Mesendoderm (in vitro differentiated cells): ENCODE results near the gene TDRD12.
"Not testable (repeated sequence)": the region's sequence is repeated elsewhere in the genome, so short reads cannot be mapped to it uniquely, and the experiment has no call there.

Source experiments
- DNase-seq: peaks from one replicate; pipeline ENCODE4 v3.0.0; 2013
- H2AK5ac ChIP-seq: 2 replicates; pipeline ENCODE4 v1.6.1; 2013; ENCODE audit warnings: low read length, inconsistent platforms
- H2BK120ac ChIP-seq: 2 replicates; pipeline ENCODE4 v1.6.1; 2013; ENCODE audit warnings: low read depth, mild to moderate bottlenecking, low read length, moderate library complexity, mixed read lengths
- H2BK15ac ChIP-seq: replicated peaks from 2 replicates; pipeline ENCODE4 v1.6.1; 2013; ENCODE audit warnings: low read depth, mild to moderate bottlenecking, moderate library complexity
- H2BK5ac ChIP-seq: 2 replicates; pipeline ENCODE4 v1.6.1; 2013; ENCODE audit warnings: low read length, inconsistent platforms
- H3K18ac ChIP-seq: 2 replicates; pipeline ENCODE4 v1.6.1; 2013; ENCODE audit warnings: mild to moderate bottlenecking, low read length, mixed read lengths
- H3K23ac ChIP-seq: one replicate; pipeline ENCODE4 v1.6.1; 2013; ENCODE audit warnings: low read length
- H3K27ac ChIP-seq: 2 replicates; pipeline ENCODE4 v1.5.1; 2013; ENCODE audit warnings: low read depth, mild to moderate bottlenecking, inconsistent platforms, low read length, moderate library complexity
- H3K27me3 ChIP-seq: 2 replicates; pipeline ENCODE4 v1.6.1; 2013; ENCODE audit warnings: low read length, control low read depth, mild to moderate bottlenecking, inconsistent platforms; ENCODE audit not compliant: insufficient read depth, poor library complexity
- H3K36me3 ChIP-seq: 2 replicates; pipeline ENCODE4 v1.6.1; 2013; ENCODE audit warnings: low read length, inconsistent platforms; ENCODE audit not compliant: control insufficient read depth, insufficient read depth
- H3K4ac ChIP-seq: one replicate; pipeline ENCODE4 v1.6.1; 2013; ENCODE audit warnings: low read depth, mild to moderate bottlenecking, low read length, moderate library complexity
- H3K4me1 ChIP-seq: 2 replicates; pipeline ENCODE4 v1.6.1; 2013; ENCODE audit warnings: low read depth, low read length, inconsistent platforms; ENCODE audit not compliant: control insufficient read depth
- H3K4me2 ChIP-seq: 2 replicates; pipeline ENCODE4 v1.6.1; 2013; ENCODE audit warnings: low read length
- H3K4me3 ChIP-seq: 2 replicates; pipeline ENCODE4 v1.5.1; 2013; ENCODE audit warnings: mild to moderate bottlenecking, low read length
- H3K56ac ChIP-seq: one replicate; pipeline ENCODE4 v1.6.1; 2013; ENCODE audit warnings: low read length
- H3K79me1 ChIP-seq: 2 replicates; pipeline ENCODE4 v1.6.1; 2013; ENCODE audit warnings: low read length, inconsistent platforms
- H3K79me2 ChIP-seq: 2 replicates; pipeline ENCODE4 v1.6.1; 2013; ENCODE audit warnings: mild to moderate bottlenecking, low read length; ENCODE audit not compliant: control insufficient read depth, insufficient read depth
- H3K9ac ChIP-seq: 2 replicates; pipeline ENCODE4 v1.6.1; 2013; ENCODE audit warnings: low read length, inconsistent platforms
- H4K5ac ChIP-seq: one replicate; pipeline ENCODE4 v1.6.1; 2013; ENCODE audit warnings: low read length
- H4K8ac ChIP-seq: one replicate; pipeline ENCODE4 v1.6.1; 2013; ENCODE audit warnings: low read depth, mild to moderate bottlenecking, control low read depth, low read length, moderate library complexity
- WGBS: extraction: QIAGEN DNeasy Blood & Tissue Kit; methylation state at CpG from one replicate; pipeline ENCODE4 v1.1.7; 2013; ENCODE audit warnings: low lambda C conversion rate, missing lambda C conversion rate; ENCODE audit not compliant: insufficient coverage; ENCODE audit errors: extremely low coverage; 5-methylcytosine and 5-hydroxymethylcytosine counted together

TDRD12 gene

GRCh38 chr19:32842061-32842460 is 122.5 kb downstream of the TDRD12 start:
- Histone ChIP-seq H3K4me1 (no peaks in the 10 kb centered on the region), H3K4me3 (no peak overlapping the region), H2BK120ac (no peak overlapping the region), H4K5ac (no peak overlapping the region), H3K27ac (no peak overlapping the region), H2BK5ac (no peak overlapping the region), H3K56ac (no peak overlapping the region), H3K27me3 (no peaks in the 10 kb centered on the region), H3K9ac (no peak overlapping the region), H3K4me2 (no peak overlapping the region), H3K4ac (no peak overlapping the region), H2AK5ac (no peak overlapping the region), H4K8ac (no peak overlapping the region), H3K79me2 (no peaks in the 10 kb centered on the region), H3K79me1 (no peaks in the 10 kb centered on the region), H3K36me3 (no peaks in the 10 kb centered on the region), H3K23ac (no peak overlapping the region), H3K18ac (no peak overlapping the region), H2BK15ac (no peak overlapping the region)
- no CpG with 5 or more reads among the region's 8 CpGs for WGBS
- DNase-seq = no peak

DNA sequence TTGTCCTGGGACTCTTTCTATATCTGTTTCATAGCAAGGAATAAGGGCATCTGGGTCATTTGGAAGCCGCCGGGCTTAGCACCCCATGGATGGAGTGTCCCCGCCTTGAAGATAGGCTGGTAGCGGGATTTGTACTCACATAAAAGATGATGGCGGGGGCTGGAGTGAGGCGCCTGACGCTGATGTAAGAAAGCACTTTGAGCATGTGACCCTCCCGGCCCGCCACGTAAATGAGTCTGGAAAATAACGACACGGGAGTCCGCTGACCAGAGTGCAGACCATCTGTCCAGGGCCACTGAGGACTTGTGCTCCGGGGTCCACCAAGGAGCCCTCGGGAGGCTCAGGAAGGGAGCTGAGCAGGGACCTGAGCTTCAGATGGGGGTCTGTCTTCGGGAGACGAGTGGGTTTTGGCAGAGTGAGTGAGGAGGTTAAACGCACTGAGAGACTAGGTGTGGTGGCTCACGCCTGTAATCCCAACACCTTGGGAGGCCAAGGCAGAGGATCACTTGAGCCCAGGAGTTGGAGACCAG is 124.2 kb downstream of the TDRD12 start:
- H3K18ac ChIP-seq = no peak overlapping the region
- no peaks in the 10 kb centered on the region for H3K79me1 ChIP-seq
- no peak overlapping the region for H4K8ac ChIP-seq
- H3K79me2 ChIP-seq = no peaks in the 10 kb centered on the region
- no peak overlapping the region for H2BK5ac ChIP-seq
- H3K4ac ChIP-seq = no peak overlapping the region
- H2AK5ac ChIP-seq = no peak overlapping the region
- H4K5ac ChIP-seq = no peak overlapping the region
- H3K4me2 ChIP-seq = no peak overlapping the region
- H3K27me3 ChIP-seq = no peaks in the 10 kb centered on the region
- H3K4me3 ChIP-seq = no peak overlapping the region
- no peak overlapping the region for H3K9ac ChIP-seq
- WGBS = no CpG with 5 or more reads among the region's 19 CpGs
- no peak overlapping the region for H3K23ac ChIP-seq
- no peak overlapping the region for H2BK120ac ChIP-seq
- no peak overlapping the region for H3K27ac ChIP-seq
- no peak for DNase-seq
- no peak overlapping the region for H3K56ac ChIP-seq
- no peaks in the 10 kb centered on the region for H3K4me1 ChIP-seq
- H3K36me3 ChIP-seq = no peaks in the 10 kb centered on the region
- H2BK15ac ChIP-seq = no peak overlapping the region

GRCh38 chr19:32848035-32848434 is 128.5 kb downstream of the TDRD12 start:
- H3K23ac ChIP-seq, DNase-seq, H4K8ac ChIP-seq, H3K79me1 ChIP-seq, H3K4me3 ChIP-seq, H2BK15ac ChIP-seq, H3K36me3 ChIP-seq, H3K27ac ChIP-seq, H3K18ac ChIP-seq, H2BK5ac ChIP-seq, H3K9ac ChIP-seq, H3K4ac ChIP-seq, H2BK120ac ChIP-seq, H3K27me3 ChIP-seq, H2AK5ac ChIP-seq, H3K79me2 ChIP-seq, H3K4me2 ChIP-seq, H3K4me1 ChIP-seq, H4K5ac ChIP-seq, H3K56ac ChIP-seq: not testable (repeated sequence)
- WGBS = no CpG with 5 or more reads among the region's 2 CpGs

DNA sequence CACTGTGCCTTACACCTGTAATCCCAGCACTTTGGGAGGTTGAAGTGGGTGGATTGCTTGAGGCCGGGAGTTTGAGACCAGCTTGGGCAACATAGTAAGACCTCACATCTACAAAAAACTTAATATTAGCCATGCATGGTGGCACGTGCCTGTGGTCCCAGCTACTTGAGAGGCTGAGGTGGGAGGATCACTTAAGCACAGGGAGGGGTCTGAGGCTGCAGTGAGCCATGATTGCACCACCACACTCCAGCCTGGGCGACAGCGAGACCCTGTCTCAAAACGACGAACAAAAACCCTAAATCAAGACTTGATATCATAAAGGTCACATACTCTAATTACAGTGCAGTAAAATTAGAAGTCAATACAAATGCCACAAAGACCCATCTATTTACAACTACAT is 132.6 kb downstream of the TDRD12 start:
- Histone ChIP-seq H3K9ac (no peak overlapping the region), H3K27ac (no peak overlapping the region), H3K36me3 (no peaks in the 10 kb centered on the region), H3K4ac (no peak overlapping the region), H3K4me1 (no peaks in the 10 kb centered on the region), H3K79me2 (no peaks in the 10 kb centered on the region), H2BK120ac (no peak overlapping the region), H3K4me2 (no peak overlapping the region), H3K79me1 (no peaks in the 10 kb centered on the region), H3K56ac (no peak overlapping the region), H2BK15ac (no peak overlapping the region), H2BK5ac (no peak overlapping the region), H3K4me3 (no peak overlapping the region), H3K18ac (no peak overlapping the region), H3K27me3 (no peaks in the 10 kb centered on the region), H3K23ac (no peak overlapping the region), H4K8ac (no peak overlapping the region), H4K5ac (no peak overlapping the region), H2AK5ac (no peak overlapping the region)
- WGBS = no CpG with 5 or more reads among the region's 6 CpGs
- DNase-seq = no peak

DNA sequence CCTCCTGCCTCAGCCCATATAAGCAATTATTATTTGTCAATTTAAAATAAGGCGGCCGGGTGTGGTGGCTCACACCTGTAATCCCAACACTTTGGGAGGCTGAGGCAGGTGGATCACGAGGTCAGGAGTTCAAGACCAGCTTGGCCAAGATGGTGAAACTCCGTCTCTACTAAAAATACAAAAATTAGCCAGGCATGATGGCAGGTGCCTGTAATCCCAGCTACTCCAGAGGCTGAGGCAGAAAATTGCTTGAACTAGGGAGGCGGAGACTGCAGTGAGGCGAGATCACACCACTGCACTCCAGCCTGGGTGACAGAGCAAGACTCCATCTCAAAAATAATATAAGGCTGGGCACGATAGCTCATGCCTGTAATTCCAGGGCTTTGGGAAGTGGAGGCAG is 137.3 kb downstream of the TDRD12 start:
- H3K4ac ChIP-seq, DNase-seq, H3K4me1 ChIP-seq, H3K79me1 ChIP-seq, H3K27me3 ChIP-seq, H3K56ac ChIP-seq, H2AK5ac ChIP-seq, H3K27ac ChIP-seq, H3K9ac ChIP-seq, H3K23ac ChIP-seq, H3K4me2 ChIP-seq, H2BK15ac ChIP-seq, H3K18ac ChIP-seq, H2BK120ac ChIP-seq, H4K5ac ChIP-seq, H3K36me3 ChIP-seq, H4K8ac ChIP-seq, H3K79me2 ChIP-seq, H2BK5ac ChIP-seq, H3K4me3 ChIP-seq: not testable (repeated sequence)
- WGBS = no CpG with 5 or more reads among the region's 7 CpGs

DNA sequence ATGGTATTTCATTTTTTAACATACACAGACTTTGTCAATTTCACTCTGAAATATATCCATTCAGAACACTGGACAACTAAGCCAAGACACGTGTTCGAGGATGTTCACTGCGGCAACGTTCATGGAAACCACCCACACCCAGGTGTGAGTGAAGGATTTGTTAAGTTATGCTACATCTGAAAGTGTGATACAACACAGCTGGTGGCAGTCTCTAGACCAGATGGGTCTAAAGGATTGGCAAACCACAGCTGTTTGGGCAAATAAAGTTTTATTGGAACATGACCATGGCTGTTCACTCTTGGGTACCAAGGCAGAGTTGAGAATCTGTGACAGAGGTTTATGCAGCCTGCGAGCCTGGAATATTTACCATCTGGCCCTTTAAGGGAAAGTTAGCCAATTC is 138.0 kb downstream of the TDRD12 start:
- no peak overlapping the region for H3K27ac ChIP-seq
- WGBS = no CpG with 5 or more reads among the region's 5 CpGs
- H2BK5ac ChIP-seq = no peak overlapping the region
- H3K79me1 ChIP-seq = no peaks in the 10 kb centered on the region
- DNase-seq = no peak
- no peak overlapping the region for H2BK15ac ChIP-seq
- no peaks in the 10 kb centered on the region for H3K27me3 ChIP-seq
- H3K56ac ChIP-seq = no peak overlapping the region
- H3K18ac ChIP-seq = no peak overlapping the region
- H2AK5ac ChIP-seq = no peak overlapping the region
- no peaks in the 10 kb centered on the region for H3K4me1 ChIP-seq
- no peak overlapping the region for H2BK120ac ChIP-seq
- no peaks in the 10 kb centered on the region for H3K36me3 ChIP-seq
- no peak overlapping the region for H3K9ac ChIP-seq
- no peak overlapping the region for H3K4me2 ChIP-seq
- no peaks in the 10 kb centered on the region for H3K79me2 ChIP-seq
- no peak overlapping the region for H4K8ac ChIP-seq
- no peak overlapping the region for H3K4ac ChIP-seq
- no peak overlapping the region for H4K5ac ChIP-seq
- H3K4me3 ChIP-seq = no peak overlapping the region
- H3K23ac ChIP-seq = no peak overlapping the region
